Activated T-cell treated with anti-CD3 and anti-CD28 coated beads for 4 hours (primary cell): ENCODE measurements around the gene UPB1.

Experiments used
- DNase-seq: peaks from one replicate; pipeline ENCODE4 v3.0.0-alpha.2; 2020

UPB1 gene

GRCh38 chr22:24576778-24577177, 81.6 kb downstream of the UPB1 start:
- no peak for DNase-seq
